GM19043 (cell line): ENCODE data around the gene TNK1.

ENCODE experiments used
- ATAC-seq: cut with Tn5 transposase; IDR thresholded peaks from one replicate; pipeline ENCODE4 v1.9.1; 2021; ENCODE audit warnings: low read depth; ENCODE audit not compliant: unreplicated experiment

TNK1 gene

DNA sequence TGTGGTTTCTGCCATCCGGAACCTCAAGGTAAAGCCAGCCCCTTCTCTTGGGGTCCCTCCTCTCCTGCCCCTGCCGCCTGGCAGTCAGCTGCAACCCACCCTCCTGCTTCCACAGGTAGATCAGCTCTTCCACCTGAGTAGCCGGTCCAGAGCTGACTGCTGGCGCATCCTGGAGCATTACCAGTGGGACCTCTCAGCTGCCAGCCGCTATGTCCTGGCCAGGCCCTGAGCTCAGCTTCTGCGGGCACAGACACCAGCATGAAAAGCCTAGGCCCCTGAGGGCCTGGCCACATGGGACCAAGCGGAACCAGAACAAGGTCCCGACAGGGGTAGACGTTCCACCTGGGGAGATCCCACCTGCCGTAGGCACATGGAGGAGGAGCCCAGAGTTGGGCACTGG lies 8.0 kb downstream of the TNK1 start:
- ATAC-seq = no peak

DNA sequence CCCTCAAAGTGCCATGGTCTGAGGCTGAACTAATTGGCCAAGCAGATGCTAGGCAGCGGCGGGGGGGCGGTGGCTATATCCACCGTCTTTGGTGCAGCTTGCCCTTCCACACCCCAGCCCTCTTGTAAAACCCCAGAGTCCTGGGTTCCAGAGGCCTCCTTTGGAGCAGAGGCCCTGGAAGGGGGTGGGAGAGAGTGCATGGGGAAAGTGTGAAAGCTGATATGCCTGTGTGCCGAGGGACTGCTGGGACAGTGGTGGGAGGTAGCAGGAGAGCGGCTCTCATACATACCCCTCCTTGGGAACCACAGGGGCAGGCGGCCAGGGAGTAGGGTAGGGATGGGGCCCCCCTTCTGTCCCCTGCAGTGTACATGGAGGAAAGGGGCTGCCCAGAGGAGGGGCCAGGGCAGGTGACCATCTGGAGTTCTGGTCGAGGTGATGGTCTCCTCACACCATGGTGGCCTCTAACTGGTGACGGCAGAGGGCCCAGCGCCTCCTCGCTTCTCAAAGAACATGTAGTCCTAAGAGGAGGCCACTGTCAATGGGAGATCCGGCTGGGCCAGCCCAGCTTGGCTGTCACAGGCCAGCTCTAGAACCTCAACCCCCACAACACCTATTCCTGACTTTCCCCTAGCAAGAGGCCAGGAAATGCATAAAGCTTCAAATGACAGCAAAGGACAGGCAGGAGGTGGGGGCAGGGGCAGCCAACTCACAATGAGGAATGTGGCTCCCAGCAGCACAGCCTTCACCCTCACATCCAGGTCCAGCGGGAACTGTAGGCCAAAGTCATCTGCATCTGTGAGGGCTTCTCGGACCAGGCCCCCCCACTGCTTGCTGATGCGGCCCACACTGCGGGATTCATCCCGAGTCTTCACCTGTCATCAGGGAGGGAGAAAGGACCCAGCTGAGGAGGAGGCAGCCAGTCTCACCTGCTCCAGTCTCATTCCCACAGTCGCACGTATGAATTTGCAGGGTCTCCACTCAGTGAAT lies 9.3 kb downstream of the TNK1 start:
- ATAC-seq = no peak

DNA sequence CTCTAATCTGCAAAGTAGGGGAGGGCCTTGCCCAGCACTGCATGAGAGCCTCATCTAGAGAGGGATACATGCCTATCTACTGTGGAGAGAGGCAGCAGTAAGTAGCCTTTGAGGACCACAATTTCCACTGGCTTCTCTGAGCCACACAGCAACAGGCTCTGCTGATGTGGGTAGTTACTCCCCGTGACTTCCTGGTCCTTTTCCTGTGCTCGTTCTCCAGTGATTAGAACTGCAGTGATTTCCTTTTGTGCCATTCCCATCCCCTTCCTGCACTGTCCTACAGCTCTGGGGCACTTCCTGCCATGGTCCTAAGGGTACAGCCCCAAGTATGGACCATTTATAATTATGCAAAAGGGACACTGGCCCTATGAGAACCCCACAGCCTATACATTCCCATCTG lies 10.4 kb downstream of the TNK1 start:
- ATAC-seq = no peak

DNA sequence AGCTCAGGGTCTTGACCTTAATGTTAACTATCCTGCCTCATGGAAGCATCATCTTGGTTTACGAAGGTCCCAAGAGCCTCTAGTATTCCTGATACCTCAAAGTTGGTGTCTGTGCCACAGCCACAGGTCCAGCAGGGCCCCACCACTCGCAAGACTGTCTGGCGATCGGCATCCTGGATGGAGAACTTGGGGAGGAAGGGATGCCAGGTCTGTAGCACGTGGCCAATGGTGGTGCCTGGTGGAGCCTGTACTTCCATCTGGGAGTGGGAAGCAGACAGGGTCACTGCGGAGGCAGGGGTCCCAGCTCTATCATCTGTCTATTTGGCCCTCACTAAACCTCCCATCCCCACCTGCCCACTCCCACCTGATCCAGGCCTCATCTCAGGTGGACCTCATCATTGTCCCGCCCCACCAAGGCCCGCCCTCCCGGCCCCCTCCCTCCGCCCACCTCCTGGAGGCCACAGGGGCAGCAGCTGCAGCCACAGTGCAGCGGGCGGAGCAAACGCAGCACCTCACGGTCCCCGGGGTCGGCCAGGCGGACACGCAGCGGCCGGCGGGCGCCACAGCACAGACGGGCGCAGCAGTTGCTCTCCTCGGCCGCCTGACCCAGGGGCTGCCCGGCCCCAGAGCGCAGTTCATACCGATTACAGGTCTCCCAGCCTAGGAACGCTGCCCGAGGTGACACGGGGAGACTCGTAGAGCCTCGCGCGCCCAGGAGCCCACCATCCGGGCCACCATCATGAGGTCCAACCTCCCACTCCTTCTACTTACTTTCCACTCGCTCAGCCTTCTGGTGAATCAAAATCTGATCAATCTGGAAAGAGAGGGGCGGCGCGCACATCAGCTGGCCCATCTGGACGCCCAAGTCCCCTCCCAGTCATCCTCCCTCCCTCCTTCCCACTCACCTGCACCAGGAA lies 12.1 kb downstream of the TNK1 start:
- ATAC-seq = no peak

DNA sequence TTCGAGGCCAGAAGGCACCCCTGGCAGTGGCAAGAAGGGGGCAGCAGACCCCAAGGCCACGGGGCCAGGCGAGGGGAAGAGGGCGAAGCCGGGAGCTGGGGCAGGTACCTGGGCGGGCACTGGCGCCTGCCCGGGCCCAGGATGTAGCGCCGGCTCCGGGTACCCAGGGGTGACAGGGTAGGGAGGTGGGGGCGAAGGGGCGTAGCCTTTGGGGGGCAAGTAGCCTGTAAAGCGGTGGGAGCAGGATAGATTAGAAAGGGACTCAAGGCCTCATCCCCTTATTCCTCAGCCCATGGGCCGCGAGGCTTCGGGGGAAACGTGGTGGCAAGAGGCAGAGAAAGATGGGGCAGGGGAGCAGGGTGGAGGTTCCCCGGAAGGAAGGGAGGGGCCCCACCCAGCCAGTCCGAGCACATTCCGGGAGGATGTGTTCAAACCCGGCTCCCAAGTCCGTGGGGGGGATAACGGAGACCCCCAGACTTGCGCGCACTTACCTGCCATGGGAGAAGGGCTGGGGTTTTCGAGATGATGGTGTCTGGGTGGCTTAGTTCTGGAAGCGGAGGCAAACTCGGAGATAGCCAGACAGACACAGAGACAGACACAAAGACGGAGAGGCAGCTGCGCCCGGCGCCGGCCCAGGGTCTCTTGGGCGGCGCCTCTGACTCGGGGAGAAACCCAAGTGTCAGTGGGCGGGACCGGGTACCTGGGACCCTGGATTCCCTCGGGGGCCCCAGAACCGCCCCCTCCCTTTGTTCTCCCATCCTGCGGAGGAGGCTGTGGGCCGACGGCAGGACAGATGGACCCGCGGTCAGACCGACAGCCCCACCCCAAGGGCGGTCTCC lies 12.9 kb downstream of the TNK1 start:
- ATAC-seq = no peak

DNA sequence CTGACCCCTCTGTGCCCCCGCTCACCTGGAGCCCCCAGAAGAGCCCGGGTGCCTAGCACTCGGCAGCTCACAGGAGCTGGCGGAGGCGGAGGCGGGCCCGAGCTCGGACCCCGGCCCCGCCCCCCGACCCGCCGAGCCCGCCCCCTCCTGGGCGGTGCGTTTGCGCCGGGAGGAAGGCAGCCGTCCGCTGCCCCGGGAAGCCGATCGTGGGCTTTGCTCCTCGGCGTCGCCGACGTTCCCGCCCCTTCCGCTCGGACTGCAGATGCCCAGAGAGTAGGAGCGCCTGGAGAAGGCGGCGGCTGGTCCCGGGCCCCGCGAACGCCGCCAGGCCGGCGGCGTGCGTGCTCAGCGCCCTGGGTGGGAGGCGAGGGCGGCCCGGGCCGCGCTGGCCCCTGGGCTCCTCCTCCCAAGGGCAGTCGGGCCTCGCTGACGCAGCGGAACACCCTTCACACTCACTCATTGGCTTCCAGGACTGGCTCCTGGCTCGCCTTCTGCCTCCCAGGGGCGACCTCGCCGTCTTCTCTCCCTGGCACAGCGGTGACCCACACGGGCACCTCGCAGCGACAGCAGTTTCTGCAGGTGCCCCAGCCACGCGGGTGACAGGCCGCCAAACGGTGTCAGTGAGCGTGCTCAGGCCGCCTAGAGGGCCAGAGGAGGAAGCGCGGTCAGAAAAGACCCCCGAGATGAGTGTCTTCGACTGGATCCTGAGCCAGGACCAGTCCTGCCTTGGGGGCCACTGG lies 13.7 kb downstream of the TNK1 start, which contains the start of gene PLSCR3:
Gene PLSCR3, minus strand, starts transcription at position 74 of the 740 bp plus-strand sequence. CDS start 415 bp downstream, outside the sequence.
- ATAC-seq = no peak

DNA sequence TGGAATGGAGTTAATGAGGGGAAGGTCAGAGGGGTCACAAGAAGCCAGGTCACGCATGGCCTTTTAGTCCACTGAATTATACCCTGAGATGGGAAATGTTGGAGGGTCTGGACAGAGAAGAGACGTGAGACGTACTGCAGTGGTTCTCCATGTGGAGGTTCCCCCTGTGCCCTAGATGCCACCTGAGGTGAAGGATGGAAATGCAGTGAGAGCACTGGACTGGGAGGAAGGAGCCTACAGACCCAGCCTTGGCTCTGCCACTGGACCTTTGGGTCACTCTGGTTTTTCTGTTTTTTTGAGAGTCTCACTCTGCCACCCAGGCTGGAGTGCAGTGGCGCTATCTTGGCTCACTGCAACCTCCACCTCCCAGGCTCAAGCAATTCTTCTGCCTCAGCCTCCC lies 15.3 kb downstream of the TNK1 start:
- no peak for ATAC-seq

DNA sequence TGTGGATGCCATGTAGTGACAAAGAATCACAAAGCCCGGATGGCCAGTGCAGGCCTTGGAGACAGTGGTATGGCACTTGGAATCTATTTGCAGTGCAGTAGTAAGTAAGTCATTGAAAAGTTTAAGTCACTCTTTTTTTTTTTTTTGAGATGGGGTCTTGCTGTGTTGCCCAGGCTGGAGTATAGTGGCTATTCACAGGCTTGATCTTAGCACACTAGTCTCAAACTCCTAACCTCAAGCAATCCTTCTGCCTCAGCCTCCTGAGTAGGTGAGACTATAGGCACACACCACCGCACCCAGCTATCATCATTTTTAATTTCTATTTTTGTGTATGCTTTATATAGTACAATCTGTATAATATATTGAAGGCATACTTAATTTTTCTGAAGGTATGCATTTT lies 17.7 kb downstream of the TNK1 start:
- no peak for ATAC-seq

DNA sequence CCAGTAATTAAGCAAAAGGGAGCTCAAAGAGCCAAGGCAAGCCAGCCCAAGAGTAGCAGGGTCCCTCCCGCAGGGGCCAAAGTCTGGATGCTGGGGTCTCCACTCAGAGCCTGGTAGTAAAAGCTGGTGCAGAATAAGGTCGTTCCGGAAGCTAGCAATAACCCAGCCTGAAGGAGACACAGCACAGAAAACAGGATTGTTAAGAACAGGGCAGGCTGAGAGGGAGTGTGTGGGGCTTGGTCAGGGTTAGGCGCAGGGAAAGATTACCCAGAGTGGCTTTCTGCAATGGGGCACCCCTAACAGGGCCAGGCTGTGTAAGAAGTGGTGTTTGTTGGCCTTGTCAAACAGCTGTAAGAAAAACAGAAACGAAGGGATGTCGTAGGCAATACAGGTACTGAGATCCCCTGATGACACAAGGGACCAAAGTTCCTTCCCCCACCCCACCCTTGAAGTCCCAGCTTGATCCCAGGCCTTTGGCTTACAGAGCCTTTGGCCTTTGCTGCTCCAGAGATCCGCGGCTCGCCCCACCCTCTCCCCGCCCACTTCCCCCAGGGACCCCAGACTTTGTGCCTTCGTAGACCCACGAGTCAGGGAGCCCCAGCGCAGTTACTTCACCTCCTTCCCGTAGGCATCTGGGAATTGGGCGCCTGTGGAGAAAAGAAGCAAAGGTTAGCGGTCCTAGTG lies 22.3 kb downstream of the TNK1 start:
- no peak for ATAC-seq

DNA sequence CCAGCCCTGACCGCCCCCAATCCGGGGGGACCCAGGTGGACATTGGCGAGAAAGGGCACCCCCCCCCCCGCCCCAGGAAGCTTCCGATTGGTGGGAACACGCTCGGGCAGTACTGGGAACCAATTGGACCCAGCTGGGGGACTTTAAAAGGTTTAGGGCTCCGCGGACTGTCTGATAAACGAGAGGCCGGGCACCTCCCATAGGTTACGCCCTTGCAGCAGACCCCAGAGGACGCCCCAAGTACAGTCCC lies 22.8 kb downstream of the TNK1 start:
- no peak for ATAC-seq

DNA sequence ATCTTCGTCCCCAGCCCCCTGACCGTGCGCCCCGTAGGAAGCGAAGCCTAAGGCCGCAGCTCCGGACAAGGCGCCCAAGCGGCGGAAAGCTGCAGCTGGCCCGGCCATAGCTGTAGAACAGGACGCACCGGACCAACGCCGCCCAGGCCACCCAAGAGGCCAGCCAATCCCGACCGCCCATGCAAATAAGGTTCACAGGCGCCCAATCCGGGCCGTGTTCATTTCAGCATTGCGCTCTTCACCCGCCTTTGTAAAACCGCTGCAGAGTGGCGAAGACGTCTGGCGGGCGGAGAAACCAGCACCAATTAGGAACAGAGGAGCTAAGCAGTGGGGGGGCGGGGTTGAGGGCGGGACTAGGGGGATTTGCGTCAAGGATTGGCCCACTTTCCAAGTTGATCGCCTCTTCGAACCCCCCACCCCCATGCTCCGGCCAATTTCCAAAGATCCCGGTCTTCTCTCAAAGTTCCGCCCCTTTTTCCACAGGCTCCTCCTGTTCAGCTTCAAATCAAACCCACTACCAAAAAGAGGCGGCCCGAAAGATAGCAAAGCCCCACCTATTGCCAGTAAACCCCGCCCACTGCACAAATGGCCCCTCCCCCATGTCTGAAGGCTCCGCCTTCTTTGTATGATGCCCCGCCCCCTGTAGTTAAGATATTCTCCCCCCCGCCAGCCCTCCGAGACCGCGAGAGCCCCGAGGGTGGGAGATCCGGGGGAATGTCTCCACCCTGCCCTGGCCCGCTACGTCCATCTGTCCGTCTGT lies 23.3 kb downstream of the TNK1 start, which contains the start of gene TMEM256:
Gene TMEM256, minus strand, starts transcription at position 121 of the 760 bp plus-strand sequence. Its CDS starts 13 bp downstream, at position 108.
- peak; percentile 94 for ATAC-seq

DNA sequence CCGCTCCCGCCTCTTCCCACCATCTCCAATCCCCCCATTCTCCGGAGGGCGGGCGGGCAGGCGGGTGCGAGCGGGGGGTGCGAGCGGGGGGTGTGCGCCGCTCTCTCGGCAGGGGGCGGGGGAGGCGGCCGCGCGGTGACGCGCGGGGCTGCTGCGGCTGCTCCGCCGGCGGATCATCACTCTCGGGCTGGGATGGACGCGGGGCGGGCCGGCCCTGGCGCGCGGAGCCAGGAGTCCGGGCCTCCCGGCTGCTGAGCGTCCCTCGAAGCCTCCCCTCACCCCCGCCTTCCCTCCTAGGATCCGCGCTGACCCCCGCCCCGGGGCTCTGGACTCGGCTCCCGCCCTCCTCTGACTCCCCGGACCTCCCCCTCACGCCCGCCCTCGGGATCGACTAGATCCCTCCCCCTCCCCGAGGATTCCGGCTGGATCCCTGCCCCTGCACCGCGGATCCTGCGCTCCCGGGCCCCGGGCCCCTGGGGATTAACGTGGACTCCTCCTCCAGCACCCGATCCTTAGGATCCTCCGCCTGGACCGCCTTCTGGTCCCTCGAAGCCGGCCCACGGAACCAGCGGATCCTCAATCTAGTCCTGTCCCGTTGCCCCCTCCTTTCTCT lies 24.0 kb downstream of the TNK1 start:
- no peak for ATAC-seq

DNA sequence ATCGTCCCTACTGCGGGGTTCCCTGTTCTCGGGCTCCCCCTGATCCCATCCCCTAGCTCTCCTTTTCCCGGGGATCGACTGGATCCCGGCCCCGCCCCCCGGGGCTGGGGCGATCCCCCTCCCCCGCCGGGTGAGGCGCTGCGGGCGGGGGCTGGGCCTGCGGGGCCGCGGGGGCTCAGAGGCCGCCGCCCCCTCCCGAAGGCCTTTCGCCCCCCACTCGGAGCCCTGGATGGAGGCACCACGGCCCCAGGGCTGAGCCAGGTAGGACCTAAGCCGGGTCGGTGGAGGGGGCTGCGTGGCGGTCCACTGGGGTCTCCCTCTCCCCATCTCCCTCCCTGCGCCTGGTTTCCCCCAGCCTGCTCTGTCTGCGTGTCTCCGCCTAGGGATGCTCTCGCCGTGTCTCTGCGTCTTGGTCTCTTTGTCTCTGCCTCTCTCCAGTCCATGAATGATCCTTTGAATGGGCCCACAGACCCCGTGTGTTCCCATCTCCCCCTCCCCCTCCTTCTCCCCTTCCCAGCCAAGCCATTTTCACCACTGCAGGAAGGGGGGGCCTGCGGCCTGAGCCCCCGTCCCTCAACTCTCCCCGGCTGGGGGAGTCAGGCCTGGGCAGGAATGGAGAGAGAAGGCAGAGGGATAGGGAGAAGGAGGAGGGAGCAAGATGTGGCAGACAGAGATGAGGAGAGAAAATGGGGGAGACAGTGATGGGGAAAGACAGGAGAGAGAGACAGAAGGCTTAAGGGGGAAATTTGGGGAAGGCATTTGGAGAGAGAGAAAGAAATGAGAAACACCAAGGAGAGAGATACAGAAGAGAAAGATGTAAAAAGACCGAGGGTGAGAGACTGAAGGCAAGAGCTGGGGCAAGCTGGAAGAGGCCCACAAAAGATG lies 24.7 kb downstream of the TNK1 start:
- ATAC-seq = no peak

DNA sequence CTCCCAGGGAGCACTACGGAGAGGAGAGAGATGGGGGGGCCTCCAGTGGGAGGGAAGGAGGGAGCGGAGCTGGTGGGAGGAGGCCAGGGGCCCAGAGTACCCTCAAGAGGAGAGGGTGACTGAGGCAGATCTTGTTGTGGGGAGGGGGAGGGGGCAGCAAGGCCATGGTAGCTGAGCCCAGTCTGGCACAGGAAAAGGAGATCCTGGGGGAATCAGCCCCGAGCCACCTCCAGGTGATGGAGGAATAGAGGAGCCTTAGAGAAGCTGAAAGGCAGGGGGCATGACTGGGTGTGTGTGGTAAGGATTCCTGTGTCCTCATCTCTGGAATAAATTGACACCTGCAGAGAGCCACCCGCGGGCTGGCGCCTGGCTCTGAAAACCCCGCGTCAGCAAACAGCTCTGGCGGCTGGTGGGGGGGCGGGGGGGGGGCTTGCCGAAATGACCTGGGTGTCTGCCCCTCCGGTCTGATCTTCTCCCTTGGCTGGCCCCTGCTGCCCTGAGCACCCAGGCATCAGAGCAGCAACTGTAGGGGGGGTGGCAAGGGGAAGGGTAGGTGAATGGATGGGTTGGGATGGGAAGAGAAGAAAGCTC lies 25.4 kb downstream of the TNK1 start:
- no peak for ATAC-seq

DNA sequence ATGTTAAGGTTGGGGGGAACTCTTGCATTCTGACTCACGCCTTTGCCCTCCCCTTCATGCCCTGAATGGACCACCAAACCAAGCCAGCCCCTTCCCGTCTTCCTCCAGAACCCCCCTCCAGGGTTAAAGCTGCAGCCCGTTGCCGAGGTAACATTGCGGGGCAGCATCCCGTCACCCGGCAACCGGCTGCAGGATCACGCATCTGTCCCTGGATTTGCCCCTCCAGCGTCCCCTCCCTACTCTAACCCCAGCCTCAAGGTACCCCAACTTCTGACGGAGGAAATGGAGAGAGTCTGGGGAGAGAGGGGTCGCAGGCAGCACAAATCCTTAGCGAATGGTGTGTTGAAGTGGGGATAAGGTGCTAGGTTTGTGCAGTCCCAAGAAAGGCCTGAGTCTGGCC lies 26.2 kb downstream of the TNK1 start:
- ATAC-seq = no peak

DNA sequence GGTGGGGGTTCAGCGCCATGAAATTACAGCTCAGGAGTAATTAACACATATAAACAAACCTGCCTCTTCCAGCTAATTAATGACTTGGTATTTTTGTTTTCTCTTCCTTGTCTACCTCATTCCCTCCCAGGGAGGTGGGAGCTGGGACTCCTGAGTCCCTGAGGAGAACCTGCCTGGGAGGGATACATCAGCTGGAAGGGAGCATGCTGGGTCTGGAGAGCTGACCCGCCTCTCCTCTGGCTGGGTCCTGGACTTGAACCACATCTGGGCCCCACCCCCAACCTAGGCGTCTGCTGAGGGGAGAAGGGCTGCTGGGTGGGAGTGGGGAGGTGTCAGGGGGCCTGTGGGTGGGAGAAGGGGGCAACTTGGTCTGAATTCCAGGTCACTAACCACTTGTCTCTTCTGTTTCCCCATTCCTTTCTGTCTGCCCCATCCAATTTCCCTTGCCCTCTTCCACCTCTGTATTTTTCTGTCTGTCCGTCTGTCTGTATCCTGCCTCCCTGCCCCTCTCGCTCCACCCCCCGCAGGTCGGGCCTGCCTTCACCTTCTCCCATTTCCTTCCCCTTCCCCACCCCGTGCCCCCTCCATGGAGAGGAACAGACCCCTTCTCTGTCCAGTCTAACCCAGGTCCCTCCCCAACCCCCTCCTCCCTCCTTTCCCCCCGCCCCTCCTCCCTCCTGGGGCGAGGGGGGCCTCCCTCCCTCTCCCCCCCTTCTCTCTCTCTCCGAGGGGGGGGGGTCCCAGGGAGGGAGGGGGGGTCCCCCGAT lies 26.8 kb downstream of the TNK1 start, which contains the start of gene NLGN2:
Gene NLGN2, plus strand, starts transcription at position 361 of the 767 bp plus-strand sequence. CDS start 411 bp downstream, outside the sequence.
- no peak for ATAC-seq
